ENCODE measurements around the gene PCDH9.

DNA sequence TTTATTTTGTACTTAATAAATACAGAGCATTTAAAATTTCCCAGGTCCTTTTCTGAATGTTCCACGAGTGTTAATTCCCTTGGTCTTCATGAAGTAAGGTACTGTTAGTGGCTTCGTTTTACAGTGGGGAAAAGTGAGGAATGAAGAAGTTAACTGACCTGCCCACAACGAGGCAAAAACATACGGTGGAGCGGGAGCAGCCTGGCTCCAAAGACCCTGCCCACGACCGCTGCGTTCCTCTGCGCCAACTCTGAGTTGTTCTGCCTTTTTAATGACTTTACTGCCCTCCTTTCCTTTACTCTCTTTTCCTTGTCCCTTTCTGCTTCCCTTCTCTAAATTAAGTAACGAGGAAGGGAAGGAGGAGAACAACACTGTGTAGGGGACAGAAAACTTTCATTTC lies 392.9 kb downstream of the PCDH9 start:
- TF ChIP-seq, protein P1, sequence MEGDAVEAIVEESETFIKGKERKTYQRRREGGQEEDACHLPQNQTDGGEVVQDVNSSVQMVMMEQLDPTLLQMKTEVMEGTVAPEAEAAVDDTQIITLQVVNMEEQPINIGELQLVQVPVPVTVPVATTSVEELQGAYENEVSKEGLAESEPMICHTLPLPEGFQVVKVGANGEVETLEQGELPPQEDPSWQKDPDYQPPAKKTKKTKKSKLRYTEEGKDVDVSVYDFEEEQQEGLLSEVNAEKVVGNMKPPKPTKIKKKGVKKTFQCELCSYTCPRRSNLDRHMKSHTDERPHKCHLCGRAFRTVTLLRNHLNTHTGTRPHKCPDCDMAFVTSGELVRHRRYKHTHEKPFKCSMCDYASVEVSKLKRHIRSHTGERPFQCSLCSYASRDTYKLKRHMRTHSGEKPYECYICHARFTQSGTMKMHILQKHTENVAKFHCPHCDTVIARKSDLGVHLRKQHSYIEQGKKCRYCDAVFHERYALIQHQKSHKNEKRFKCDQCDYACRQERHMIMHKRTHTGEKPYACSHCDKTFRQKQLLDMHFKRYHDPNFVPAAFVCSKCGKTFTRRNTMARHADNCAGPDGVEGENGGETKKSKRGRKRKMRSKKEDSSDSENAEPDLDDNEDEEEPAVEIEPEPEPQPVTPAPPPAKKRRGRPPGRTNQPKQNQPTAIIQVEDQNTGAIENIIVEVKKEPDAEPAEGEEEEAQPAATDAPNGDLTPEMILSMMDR (IDR thresholded peaks at IDR 0.05; ENCODE audit: insufficient read depth, low read length, poor library complexity, severe bottlenecking): no peak
- TF ChIP-seq EZH2phosphoT487 (conservative IDR thresholded peaks at IDR 0.05; ENCODE audit: low read length): no peak

Data from SU-DHL-6 (cell line).